Testis (tissue), 3 donors: ENCODE data around the gene DYTN. TPM values are rescaled to one million over a fixed set of nuclear protein-coding genes. Genes with fewer than 3 reads are reported as not detected.

ENCODE experiments used
- DNase-seq: peaks from one replicate; pipeline ENCODE4 v3.0.0-alpha.2; 2019
- H3K27ac ChIP-seq, 2 donors: fragments of 200-600 bp; sonication (generic); one replicate each; pipeline ENCODE4 v1.5.1; 2019
- H3K27me3 ChIP-seq: fragments of 200-600 bp; sonication (generic); one replicate; pipeline ENCODE4 v1.5.1; 2019
- H3K36me3 ChIP-seq: fragments of 200-600 bp; sonication (generic); one replicate; pipeline ENCODE4 v1.5.1; 2017; ENCODE audit warnings: low read depth; ENCODE audit errors: missing control alignments
- H3K4me1 ChIP-seq: fragments of 200-600 bp; sonication (generic); one replicate; pipeline ENCODE4 v1.5.1; 2019
- H3K4me3 ChIP-seq, 2 donors: fragments of 200-600 bp; sonication (generic); one replicate each; pipeline ENCODE4 v1.5.1; 2017 to 2019
- H3K9me3 ChIP-seq: fragments of 200-600 bp; sonication (generic); one replicate; pipeline ENCODE4 v1.5.1; 2017
- CTCF ChIP-seq, 3 experiments: fragments of 450-650 bp in 2 of 3; fragments of 200-600 bp in 1 of 3; sonication (generic) in 1 of 3; IDR thresholded peaks; one replicate each; pipeline ENCODE4 v1.5.1; 2016 to 2019; ENCODE audit warnings: antibody characterized with exemption in 3 of 3, mild to moderate bottlenecking in 2 of 3, moderate library complexity in 1 of 3
- POLR2A ChIP-seq: fragments of 450-650 bp; IDR thresholded peaks from one replicate; pipeline ENCODE4 v1.6.1; 2017; ENCODE audit warnings: antibody characterized with exemption, mild to moderate bottlenecking, moderate library complexity
- WGBS, 2 donors: methylation state at CpG; one replicate each; pipeline ENCODE4 v1.1.5; 2018; 5-methylcytosine and 5-hydroxymethylcytosine counted together
- intact Hi-C: fragments of 100-400 bp; cut with DNase I; formaldehyde crosslinking; loops from one replicate; pipeline ENCODE4 v1.15.1; 2023; ENCODE audit warnings: low total_unique reads
- polyA plus RNA-seq: library from polyadenylated mRNA; stranded (reverse); fragments of 350-450 nt; fragmentation: Illumina TruSeq; extraction: RNeasy Lipid Tissue Mini Kit (QIAGEN cat#74804); gene quantifications from one replicate; pipeline ENCODE4 v1.2.3, GENCODE V29; 2014; ENCODE audit warnings: low read depth, low replicate concordance; ENCODE audit not compliant: insufficient read depth
- total RNA-seq, 2 donors: library from RNA; depleted of rRNA; stranded (reverse); fragments of >200 nt; gene quantifications; one replicate each; pipeline ENCODE4 v1.2.3, GENCODE V29; 2016

Gene DYTN
- total and polyA plus RNA-seq, 3 donors from 2014 or later, result 0.19 to 3.1 TPM; not detected in 1

- Histone ChIP-seq H3K27me3 (no peaks in the 10 kb centered on the region), H3K36me3 (no peaks in the 10 kb centered on the region), H3K9me3 (no peaks in the 10 kb centered on the region), H3K4me1 (no peaks in the 10 kb centered on the region), H3K4me3 (no peak overlapping the region), H3K27ac (no peak overlapping the region)
- no peak for DNase-seq
- TF ChIP-seq POLR2A (no peak), CTCF (IDR thresholded peaks at IDR 0.05) (no peak)
- intact Hi-C loops, result no loop called here
- 57 to 85% methylated on average over 3 of the region's 3 CpGs for WGBS, 2 donors
Measured at GRCh38 chr2:206631340-206631739, 86.9 kb downstream of the DYTN start.

DNA sequence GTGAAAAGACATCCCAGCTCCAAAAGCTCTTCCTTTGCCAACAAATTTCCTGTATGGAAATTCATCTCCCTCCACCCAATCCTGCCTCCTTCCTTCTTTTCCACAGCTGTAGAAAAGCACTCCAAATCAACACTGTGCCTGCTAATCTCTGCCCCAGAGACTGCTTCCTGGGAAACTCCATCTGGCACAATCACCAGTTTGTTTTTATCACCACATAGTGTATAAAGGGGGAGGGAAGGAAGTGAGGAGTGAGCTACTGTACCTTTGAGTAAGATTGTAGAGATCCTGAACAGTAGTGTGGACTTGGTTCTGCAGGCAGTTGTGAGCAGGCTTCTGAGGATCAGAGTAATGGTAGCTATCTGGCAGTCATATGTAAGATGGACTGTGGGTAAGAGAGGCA lies 90.6 kb downstream of the DYTN start:
- no peak for DNase-seq
- Histone ChIP-seq H3K36me3 (no peaks in the 10 kb centered on the region), H3K27me3 (no peaks in the 10 kb centered on the region), H3K9me3 (no peaks in the 10 kb centered on the region), H3K27ac (no peak overlapping the region), H3K4me3 (no peak overlapping the region), H3K4me1 (no peaks in the 10 kb centered on the region)
- intact Hi-C loops, result no loop called here
- TF ChIP-seq CTCF (IDR thresholded peaks at IDR 0.05) (no peak), POLR2A (no peak)

DNA sequence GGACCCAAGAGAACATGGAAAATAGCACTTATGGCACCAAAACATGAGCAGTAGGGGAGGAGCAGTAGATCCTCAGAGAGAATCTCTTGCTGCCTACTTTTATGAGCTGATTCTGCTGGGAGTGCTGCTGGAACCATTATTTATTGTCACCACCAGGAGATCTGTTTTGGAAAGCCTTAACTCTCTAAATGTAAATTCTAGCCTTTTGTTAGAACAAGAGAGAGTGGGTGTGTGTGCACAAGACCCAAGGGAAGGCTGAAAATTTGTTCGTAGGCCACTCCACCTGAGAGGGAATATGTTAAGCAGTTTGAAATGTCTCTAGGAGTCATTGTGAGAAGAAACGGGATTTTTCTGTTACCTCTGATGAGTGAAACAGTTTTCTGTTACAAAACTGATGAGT lies 92.1 kb downstream of the DYTN start:
- H3K36me3 ChIP-seq, result no peaks in the 10 kb centered on the region
- no peaks in the 10 kb centered on the region for H3K27me3 ChIP-seq
- H3K9me3 ChIP-seq, result no peaks in the 10 kb centered on the region
- WGBS, 2 donors, result 59 to 79% methylated on average over 2 of the region's 2 CpGs
- no peaks in the 10 kb centered on the region for H3K4me1 ChIP-seq
- no peak for DNase-seq
- no peak overlapping the region for H3K27ac ChIP-seq
- intact Hi-C loops, result no loop called here
- TF ChIP-seq CTCF (IDR thresholded peaks at IDR 0.05) (no peak), POLR2A (no peak)
- no peak overlapping the region for H3K4me3 ChIP-seq

DNA sequence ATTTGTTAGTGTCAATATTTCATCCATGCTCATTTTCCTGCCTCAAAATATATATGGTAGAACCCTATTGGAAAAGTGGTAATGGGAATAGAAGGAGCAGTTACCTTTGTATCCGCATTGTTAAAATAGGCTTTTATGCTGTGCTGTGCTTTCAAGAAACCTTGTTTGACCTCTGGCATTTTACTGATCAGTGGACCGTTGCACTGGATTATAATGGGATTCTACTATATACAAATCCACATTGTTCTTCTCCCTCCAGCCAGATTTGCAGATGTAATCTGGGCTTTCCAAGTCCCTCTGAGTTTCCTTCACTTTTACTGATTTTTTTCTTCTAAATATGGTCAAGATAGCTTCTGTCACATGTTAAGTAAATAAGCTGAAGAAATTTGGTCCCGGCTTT lies 99.2 kb downstream of the DYTN start:
- no peaks in the 10 kb centered on the region for H3K36me3 ChIP-seq
- DNase-seq, result no peak
- no peak overlapping the region for H3K4me3 ChIP-seq
- no peak overlapping the region for H3K27ac ChIP-seq
- no peaks in the 10 kb centered on the region for H3K9me3 ChIP-seq
- no peaks in the 10 kb centered on the region for H3K27me3 ChIP-seq
- TF ChIP-seq CTCF (IDR thresholded peaks at IDR 0.05), result no peak
- no peak for TF ChIP-seq POLR2A
- 84 to 87% methylated on average over 3 of the region's 3 CpGs for WGBS, 2 donors
- intact Hi-C loops, result no loop called here
- H3K4me1 ChIP-seq, result no peaks in the 10 kb centered on the region

DNA sequence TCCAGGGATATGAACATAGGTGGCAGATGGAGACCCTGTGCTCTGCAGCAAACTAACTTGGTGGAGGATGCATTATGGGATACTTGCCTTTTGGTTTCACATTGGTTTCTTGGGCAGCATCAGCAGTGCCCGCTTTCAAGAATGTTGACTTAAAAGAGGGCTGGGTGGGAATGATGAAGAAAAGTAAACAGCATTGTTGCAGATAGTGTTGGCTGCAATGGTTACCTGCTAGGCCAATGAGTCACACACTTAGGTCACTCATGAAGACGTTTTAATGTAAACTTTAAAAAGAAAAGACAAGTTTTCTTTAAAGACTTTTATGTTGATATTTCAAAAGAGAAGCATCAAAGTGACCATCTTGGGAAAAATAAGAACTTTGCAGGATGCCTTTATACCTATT lies 102.0 kb downstream of the DYTN start:
- TF ChIP-seq POLR2A, result no peak
- no peak for TF ChIP-seq CTCF (IDR thresholded peaks at IDR 0.05)
- Histone ChIP-seq H3K9me3 (no peaks in the 10 kb centered on the region), H3K27me3 (no peaks in the 10 kb centered on the region), H3K4me3 (no peak overlapping the region), H3K36me3 (no peaks in the 10 kb centered on the region), H3K27ac (no peak overlapping the region), H3K4me1 (no peaks in the 10 kb centered on the region)
- intact Hi-C loops, result no loop called here
- DNase-seq, result no peak
- WGBS, 2 donors, result 73 to 83% methylated on average over 2 of the region's 2 CpGs
